22Rv1 (cell line): ENCODE measurements around the gene PPP6R3.
A peak's percentile ranks its signal among the peaks of the same experiment; 100 is the strongest.
"Not testable (repeated sequence)": the region's sequence is repeated elsewhere in the genome, so short reads cannot be mapped to it uniquely, and the experiment has no call there.

Experiments used
- H3K27ac ChIP-seq: fragments of 450-650 bp; 2 replicates; pipeline ENCODE4 v1.5.1; 2017
- CTCF ChIP-seq: fragments of 450-650 bp; IDR thresholded peaks from 2 replicates; pipeline ENCODE4 v1.5.1; 2017; ENCODE audit warnings: mild to moderate bottlenecking
- ZFX ChIP-seq: fragments of 450-650 bp; IDR thresholded peaks from 2 replicates; pipeline ENCODE4 v1.6.1; 2017; ENCODE audit warnings: antibody characterized with exemption, borderline replicate concordance

PPP6R3 gene

GRCh38 chr11:68601147-68601546 lies 140.6 kb downstream of the PPP6R3 start:
- H3K27ac ChIP-seq: no peak overlapping the region
- TF ChIP-seq CTCF (no peak), ZFX (no peak)

- no peak for TF ChIP-seq ZFX
- TF ChIP-seq CTCF: no peak
Measured at GRCh38 chr11:68609761-68610160, 149.2 kb downstream of the PPP6R3 start.

GRCh38 chr11:68610452-68611116 lies 150.0 kb downstream of the PPP6R3 start:
- TF ChIP-seq CTCF: peak; percentile 23; the same call in 1 of the 2 replicates
- no peak for TF ChIP-seq ZFX
- no peak overlapping the region for H3K27ac ChIP-seq

More at GRCh38 chr11:68609761-68610160, 149.2 kb downstream of the PPP6R3 start:
- no peak overlapping the region for H3K27ac ChIP-seq

GRCh38 chr11:68615657-68616056 lies 155.1 kb downstream of the PPP6R3 start:
- TF ChIP-seq ZFX (no peak), CTCF (no peak)
- no peak overlapping the region for H3K27ac ChIP-seq

GRCh38 chr11:68617925-68618809 lies 157.6 kb downstream of the PPP6R3 start:
- TF ChIP-seq ZFX (no peak), CTCF (no peak)
- no peak overlapping the region for H3K27ac ChIP-seq

GRCh38 chr11:68621826-68622225 lies 161.3 kb downstream of the PPP6R3 start:
- TF ChIP-seq ZFX (no peak), CTCF (no peak)
- H3K27ac ChIP-seq: no peak overlapping the region

GRCh38 chr11:68623706-68624105 lies 163.2 kb downstream of the PPP6R3 start:
- not testable (repeated sequence) for H3K27ac ChIP-seq

GRCh38 chr11:68625069-68625468 lies 164.5 kb downstream of the PPP6R3 start:
- not testable (repeated sequence) for H3K27ac ChIP-seq

- not testable (repeated sequence) for H3K27ac ChIP-seq
Measured at GRCh38 chr11:68626236-68626635, 165.7 kb downstream of the PPP6R3 start.

GRCh38 chr11:68628837-68629236 lies 168.3 kb downstream of the PPP6R3 start:
- H3K27ac ChIP-seq: not testable (repeated sequence)

- H3K27ac ChIP-seq: not testable (repeated sequence)
Measured at GRCh38 chr11:68632375-68632774, 171.8 kb downstream of the PPP6R3 start.
